Measurements from ENCODE around the gene RGS10.

RGS10 gene

GRCh38 chr10:119495021-119495505, 47.5 kb downstream of the RGS10 start:
- no peak for DNase-seq

GRCh38 chr10:119494236-119495020, 48.1 kb downstream of the RGS10 start:
- no peak for DNase-seq

- peak; percentile 37 for DNase-seq
Measured at GRCh38 chr10:119493155-119493554, 49.4 kb downstream of the RGS10 start.

- no peak for DNase-seq
Measured at GRCh38 chr10:119491966-119492757, 50.4 kb downstream of the RGS10 start.

- DNase-seq, result no peak
Measured at GRCh38 chr10:119489991-119490326, 52.6 kb downstream of the RGS10 start.

GRCh38 chr10:119488675-119489074, 53.8 kb downstream of the RGS10 start:
- no peak for DNase-seq

- no peak for DNase-seq
Measured at GRCh38 chr10:119483839-119484238, 58.7 kb downstream of the RGS10 start.

- DNase-seq, result no peak
Measured at GRCh38 chr10:119483001-119483400, 59.5 kb downstream of the RGS10 start.

- no peak for DNase-seq
Measured at GRCh38 chr10:119481781-119482426, 60.6 kb downstream of the RGS10 start.

- no peak for DNase-seq
Measured at GRCh38 chr10:119480667-119481066, 61.9 kb downstream of the RGS10 start.

- no peak for DNase-seq
Measured at GRCh38 chr10:119479532-119479931, 63.0 kb downstream of the RGS10 start.

GRCh38 chr10:119478811-119479341, 63.6 kb downstream of the RGS10 start:
- DNase-seq, result no peak

- DNase-seq, result peak; percentile 32
Measured at GRCh38 chr10:119478111-119478802, 64.3 kb downstream of the RGS10 start.

- DNase-seq, result no peak
Measured at GRCh38 chr10:119477444-119477843, 65.1 kb downstream of the RGS10 start.

GRCh38 chr10:119474606-119475005, 67.9 kb downstream of the RGS10 start:
- no peak for DNase-seq

- no peak for DNase-seq
Measured at GRCh38 chr10:119473771-119474170, 68.7 kb downstream of the RGS10 start.

GRCh38 chr10:119470920-119471702, 71.4 kb downstream of the RGS10 start:
- no peak for DNase-seq

- no peak for DNase-seq
Measured at GRCh38 chr10:119469846-119470245, 72.7 kb downstream of the RGS10 start.

- no peak for DNase-seq
Measured at GRCh38 chr10:119469325-119469707, 73.2 kb downstream of the RGS10 start.

- DNase-seq, result no peak
Measured at GRCh38 chr10:119468542-119469324, 73.8 kb downstream of the RGS10 start.

GRCh38 chr10:119466655-119467054, 75.9 kb downstream of the RGS10 start:
- peak; percentile 44 for DNase-seq

Data from activated CD4-positive, alpha-beta T cell treated with anti-CD3 and anti-CD28 coated beads for 48 hours (primary cell).